OCI-LY7 (cell line): ENCODE results near the gene G6PD. TPM values are rescaled to one million over a fixed set of nuclear protein-coding genes. Genes with fewer than 3 reads are reported as not detected.
A peak's percentile ranks its signal among the peaks of the same experiment; 100 is the strongest.

Experiments used
- BruUV-seq: library from RNA; stranded (reverse); fragments of 400-500 nt; replicated peaks from 2 replicates; lab custom pipeline; 2021; lab: Mats Ljungman, UMichigan
- CTCF ChIA-PET: fragments of 300-600 bp; sonication (Branson Sonifier 250); formaldehyde crosslinking; loops from one replicate; lab custom pipeline; 2022; ENCODE audit warnings: antibody characterized with exemption; ENCODE audit not compliant: unreplicated experiment; lab: Charles Lee
- POLR2A ChIA-PET: fragments of 300-600 bp; sonication (Branson Sonifier 250); formaldehyde crosslinking; loops from one replicate; lab custom pipeline; 2022; ENCODE audit warnings: antibody characterized with exemption; lab: Charles Lee
- DNase-seq: peaks from one replicate; pipeline ENCODE4 v3.0.0-alpha.2; 2015; ENCODE audit warnings: low spot score
- H2AFZ ChIP-seq: fragments of 200-600 bp; sonication (generic), shearing (Covaris generic); 2 replicates; pipeline ENCODE4 v1.6.1; 2014; ENCODE audit warnings: mild to moderate bottlenecking, antibody characterized with exemption, low read length, moderate library complexity
- H3K27ac ChIP-seq: fragments of 200-600 bp; sonication (generic); 2 replicates; pipeline ENCODE4 v1.5.1; 2014; ENCODE audit warnings: mixed run types, low read depth, mild to moderate bottlenecking, moderate library complexity, low read length, inconsistent platforms; ENCODE audit not compliant: poor library complexity, severe bottlenecking
- H3K36me3 ChIP-seq: fragments of 200-600 bp; sonication (generic); 2 replicates; pipeline ENCODE4 v1.6.1; 2014; ENCODE audit warnings: mild to moderate bottlenecking, antibody characterized with exemption, low read length, moderate library complexity, mixed read lengths; ENCODE audit not compliant: insufficient read depth
- H3K4me1 ChIP-seq: fragments of 200-600 bp; sonication (generic); 2 replicates; pipeline ENCODE4 v1.5.1; 2014; ENCODE audit warnings: mild to moderate bottlenecking, low read length; ENCODE audit not compliant: insufficient read depth, poor library complexity, severe bottlenecking
- H3K4me2 ChIP-seq: fragments of 200-600 bp; sonication (generic); 2 replicates; pipeline ENCODE4 v1.6.1; 2014; ENCODE audit warnings: mild to moderate bottlenecking, low read length
- H3K4me3 ChIP-seq: fragments of 200-600 bp; sonication (generic); 2 replicates; pipeline ENCODE4 v1.5.1; 2014; ENCODE audit warnings: mild to moderate bottlenecking, low read depth, low read length; ENCODE audit not compliant: poor library complexity, severe bottlenecking
- H3K79me2 ChIP-seq: fragments of 200-600 bp; sonication (generic); 2 replicates; pipeline ENCODE4 v1.6.1; 2016; ENCODE audit warnings: low read depth, mild to moderate bottlenecking, low read length, moderate library complexity, mixed read lengths; ENCODE audit not compliant: insufficient read depth
- H3K9me2 ChIP-seq: fragments of 200-600 bp; sonication (generic); 2 replicates; pipeline ENCODE4 v1.6.1; 2016; ENCODE audit warnings: mild to moderate bottlenecking, low read length, mixed read lengths; ENCODE audit not compliant: insufficient read depth
- H3K9me3 ChIP-seq: fragments of 200-600 bp; sonication (generic); 2 replicates; pipeline ENCODE4 v1.6.1; 2014; ENCODE audit warnings: mild to moderate bottlenecking, mixed run types, low read length, mixed read lengths
- H4K20me1 ChIP-seq: fragments of 200-600 bp; sonication (generic); 2 replicates; pipeline ENCODE4 v1.6.1; 2014; ENCODE audit warnings: mild to moderate bottlenecking, antibody characterized with exemption, low read length, moderate library complexity, mixed read lengths; ENCODE audit not compliant: insufficient read depth
- CTCF ChIP-seq: fragments of 200-600 bp; sonication (generic); conservative IDR thresholded peaks from 2 replicates; pipeline ENCODE4 v1.5.1; 2014; ENCODE audit warnings: mild to moderate bottlenecking, antibody characterized with exemption, low read length, moderate library complexity, mixed read lengths
- EZH2phosphoT487 ChIP-seq: fragments of 200-600 bp; sonication (generic); IDR thresholded peaks from 2 replicates; pipeline ENCODE4 v1.6.1; 2018; ENCODE audit warnings: low read depth, borderline replicate concordance, mild to moderate bottlenecking, mixed run types, antibody characterized with exemption, low read length, moderate library complexity, mixed read lengths
- intact Hi-C: fragments of 100-400 bp; cut with micrococcal nuclease; formaldehyde crosslinking; loops from one replicate; pipeline ENCODE4 v1.10.0; 2022; ENCODE audit not compliant: unreplicated experiment
- total RNA-seq, 2 experiments: library from RNA; depleted of rRNA in 1 of 2; stranded (reverse); fragments of >200 nt in 1 of 2; shearing (Covaris generic) in 1 of 2; gene quantifications; 2 replicates each; pipeline ENCODE4 v1.2.3, GENCODE V29; 2014 to 2022

The G6PD gene
- total RNA-seq, 2 experiments from 2014 or later: 21.6 to 40.9 TPM

- intact Hi-C loops: no loop called here
- Histone ChIP-seq H3K27ac (no peak overlapping the region), H3K4me2 (no peak overlapping the region), H2AFZ (no peak overlapping the region), H3K4me3 (no peak overlapping the region), H3K79me2 (no peaks in the 10 kb centered on the region), H3K9me3 (no peaks in the 10 kb centered on the region), H3K4me1 (peaks cover 9% of the 10 kb centered on the region), H3K36me3 (peaks cover 23% of the 10 kb centered on the region), H3K9me2 (no peaks in the 10 kb centered on the region), H4K20me1 (no peaks in the 10 kb centered on the region)
- DNase-seq: no peak
- no peak for TF ChIP-seq EZH2phosphoT487
- no peak for TF ChIP-seq CTCF
- POLR2A ChIA-PET: no interaction called here
- CTCF ChIA-PET: no interaction called here
- no TSS peak for BruUV-seq
These were observed 7.6 kb downstream of the G6PD start for GRCh38 chrX:154539077-154539476.

- peaks cover 4% of the 10 kb centered on the region for H3K4me1 ChIP-seq
- H3K27ac ChIP-seq: no peak overlapping the region
- no peak for DNase-seq
- no peaks in the 10 kb centered on the region for H4K20me1 ChIP-seq
- intact Hi-C loops: no loop called here
- H3K9me2 ChIP-seq: no peaks in the 10 kb centered on the region
- no peak overlapping the region for H3K4me2 ChIP-seq
- H3K36me3 ChIP-seq: peaks cover 20% of the 10 kb centered on the region
- POLR2A ChIA-PET: interaction anchor here (0.6 kb wide), 1 partner anchor 123 kb away, joined by 3 read pairs; no protein-coding TSS in a partner anchor
- BruUV-seq: no TSS peak
- H2AFZ ChIP-seq: no peak overlapping the region
- no peak overlapping the region for H3K4me3 ChIP-seq
- no peaks in the 10 kb centered on the region for H3K79me2 ChIP-seq
- TF ChIP-seq EZH2phosphoT487: no peak
- TF ChIP-seq CTCF: no peak
- CTCF ChIA-PET: no interaction called here
- no peaks in the 10 kb centered on the region for H3K9me3 ChIP-seq
These were observed 10.8 kb downstream of the G6PD start for GRCh38 chrX:154535892-154536291.

GRCh38 chrX:154534526-154535322, 11.9 kb downstream of the G6PD start:
- ChIA-PET POLR2A (no interaction called here), CTCF (no interaction called here)
- H3K9me3 ChIP-seq: no peaks in the 10 kb centered on the region
- H3K27ac ChIP-seq: no peak overlapping the region
- no TSS peak for BruUV-seq
- H3K4me2 ChIP-seq: no peak overlapping the region
- peak; percentile 90 for TF ChIP-seq CTCF
- no peak for TF ChIP-seq EZH2phosphoT487
- H3K9me2 ChIP-seq: no peaks in the 10 kb centered on the region
- intact Hi-C loops: loop anchor here (5.0 kb wide), 1 partner anchor 132 kb away; no protein-coding TSS in a partner anchor
- no peak overlapping the region for H3K4me3 ChIP-seq
- H3K79me2 ChIP-seq: no peaks in the 10 kb centered on the region
- DNase-seq: peak; percentile 87
- no peaks in the 10 kb centered on the region for H4K20me1 ChIP-seq
- no peak overlapping the region for H2AFZ ChIP-seq
- peaks cover 4% of the 10 kb centered on the region for H3K4me1 ChIP-seq
- H3K36me3 ChIP-seq: peaks cover 20% of the 10 kb centered on the region; the same call in 1 of the 2 replicates
